NCI-H1048 (cell line): ENCODE measurements around the gene GRAMD1B.
A peak's percentile ranks its signal among the peaks of the same experiment; 100 is the strongest.
"Not testable (repeated sequence)": the region's sequence is repeated elsewhere in the genome, so short reads cannot be mapped to it uniquely, and the experiment has no call there.

Source experiments
- DNase-seq: peaks from one replicate; lab custom pipeline; 2025; lab: John Stamatoyannopoulos, UW

Gene GRAMD1B

DNA sequence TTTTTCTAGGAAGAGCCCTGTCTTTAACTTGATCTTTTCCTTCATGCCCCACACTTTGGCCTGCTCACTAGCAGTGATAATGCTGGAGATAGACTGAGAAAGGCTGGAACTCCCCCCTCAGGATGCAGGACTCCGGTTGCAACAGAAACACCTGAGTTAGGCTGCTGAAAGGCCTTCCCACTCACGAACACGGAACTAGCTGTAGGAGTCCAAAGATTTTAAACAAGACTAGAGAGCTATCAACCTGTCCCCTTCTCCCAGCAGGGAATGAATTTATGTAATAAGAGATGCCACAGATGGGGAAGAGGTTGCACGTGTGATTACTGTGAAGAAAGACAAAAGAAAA lies 211.4 kb downstream of the GRAMD1B start:
- no peak for DNase-seq

DNA sequence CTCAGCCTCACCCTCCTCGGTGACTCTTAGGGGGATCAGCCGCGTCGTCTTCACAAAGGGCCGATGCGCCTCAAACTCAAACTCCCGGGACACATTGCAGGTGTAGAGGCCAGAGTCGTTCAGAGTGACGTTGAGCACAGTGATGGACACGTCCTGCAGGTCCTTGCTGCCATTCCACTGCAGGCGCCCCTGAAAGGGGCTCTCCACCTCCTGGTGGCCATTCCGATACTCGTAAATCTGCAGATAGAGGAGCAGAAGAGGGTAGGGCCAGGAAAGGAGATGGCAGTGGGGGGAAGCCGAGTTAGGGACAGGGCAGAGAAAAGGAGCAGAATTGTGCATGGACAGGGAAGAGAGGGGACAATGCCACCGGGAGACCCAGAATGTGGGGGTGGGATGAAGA lies 212.4 kb downstream of the GRAMD1B start:
- no peak for DNase-seq

DNA sequence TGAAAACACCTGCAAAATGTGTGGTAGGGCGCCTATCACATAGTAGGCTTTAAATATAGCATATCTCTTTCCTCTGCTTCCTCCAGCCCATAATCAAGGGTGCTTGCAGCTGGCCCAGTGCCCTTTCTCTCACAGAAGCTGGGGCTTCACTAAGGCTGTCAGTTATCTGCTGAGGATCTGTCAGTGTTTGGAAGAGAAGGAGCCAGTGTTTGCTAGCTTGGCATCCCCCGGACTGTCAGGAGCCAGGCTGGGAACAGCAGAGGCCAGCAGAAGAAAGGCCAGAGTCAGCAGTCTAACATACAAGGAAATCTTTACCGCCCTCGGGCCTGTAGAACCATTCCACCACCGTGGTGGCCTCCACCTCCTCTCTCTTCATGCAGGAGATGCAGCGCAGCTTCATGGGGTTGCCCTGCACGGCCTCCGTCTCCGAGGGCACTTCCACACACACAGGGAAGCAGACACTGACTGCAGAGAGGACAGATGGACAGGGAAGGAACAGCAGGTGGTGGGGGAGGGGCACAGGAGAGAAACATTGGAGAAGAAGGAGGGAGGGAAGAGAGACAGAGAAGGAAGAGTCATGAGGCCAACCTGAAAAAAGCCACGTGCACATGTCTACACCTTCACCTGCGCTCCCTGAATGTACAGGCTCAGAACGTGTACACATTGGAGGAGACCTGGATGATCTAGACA lies 215.4 kb downstream of the GRAMD1B start:
- DNase-seq, result no peak

DNA sequence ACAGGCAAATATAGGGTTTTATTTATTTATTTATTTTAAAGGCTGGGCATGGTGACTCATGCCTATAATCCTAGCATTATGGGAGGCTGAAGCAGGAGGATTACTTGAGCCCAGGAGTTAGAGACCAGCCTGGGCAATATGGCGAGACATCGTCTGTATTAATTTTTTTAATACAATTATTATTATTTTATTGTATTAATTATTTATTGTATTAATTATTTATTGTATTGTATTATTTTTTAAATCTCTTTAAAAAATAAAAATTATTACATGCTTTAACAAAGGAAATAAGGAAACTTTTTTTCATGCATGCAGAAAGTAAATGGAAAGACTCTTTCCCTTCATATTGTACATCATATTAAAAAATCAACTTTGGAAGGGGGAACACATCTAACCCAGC lies 220.8 kb downstream of the GRAMD1B start:
- no peak for DNase-seq

DNA sequence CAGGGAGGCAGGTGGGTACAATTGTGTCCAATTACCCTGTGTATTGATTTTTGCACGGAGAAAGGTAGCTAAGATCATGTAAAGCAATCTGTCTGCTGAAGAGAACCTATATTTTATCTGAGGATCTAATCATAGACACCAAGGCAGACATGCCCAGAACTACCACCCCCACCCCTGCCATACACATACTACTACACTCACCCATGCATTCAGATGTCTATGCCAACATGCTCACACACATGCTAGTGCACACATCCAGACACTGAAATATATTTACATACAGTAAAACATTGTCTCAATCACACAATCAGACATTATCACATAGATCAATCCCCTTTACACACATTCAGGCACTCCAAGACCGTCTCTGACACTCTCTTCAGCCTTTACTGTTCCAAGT lies 222.5 kb downstream of the GRAMD1B start:
- DNase-seq, result no peak

DNA sequence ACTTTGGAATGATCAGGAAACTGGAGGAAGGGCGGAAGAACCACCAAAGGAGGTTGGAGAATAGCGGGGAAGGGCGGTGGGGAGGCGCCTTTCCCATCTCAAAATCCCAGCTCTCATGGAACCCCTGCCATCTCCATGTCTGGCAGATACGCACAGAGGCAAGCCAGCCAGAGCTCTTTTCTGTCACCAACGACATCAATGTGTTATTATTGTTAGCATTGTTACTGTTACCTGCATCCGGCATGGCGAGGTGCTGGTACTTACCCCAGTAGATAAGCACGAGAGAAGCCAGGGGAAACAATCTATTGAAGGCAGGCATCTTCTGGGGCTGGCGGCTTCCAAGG lies 223.4 kb downstream of the GRAMD1B start:
- DNase-seq, result no peak

DNA sequence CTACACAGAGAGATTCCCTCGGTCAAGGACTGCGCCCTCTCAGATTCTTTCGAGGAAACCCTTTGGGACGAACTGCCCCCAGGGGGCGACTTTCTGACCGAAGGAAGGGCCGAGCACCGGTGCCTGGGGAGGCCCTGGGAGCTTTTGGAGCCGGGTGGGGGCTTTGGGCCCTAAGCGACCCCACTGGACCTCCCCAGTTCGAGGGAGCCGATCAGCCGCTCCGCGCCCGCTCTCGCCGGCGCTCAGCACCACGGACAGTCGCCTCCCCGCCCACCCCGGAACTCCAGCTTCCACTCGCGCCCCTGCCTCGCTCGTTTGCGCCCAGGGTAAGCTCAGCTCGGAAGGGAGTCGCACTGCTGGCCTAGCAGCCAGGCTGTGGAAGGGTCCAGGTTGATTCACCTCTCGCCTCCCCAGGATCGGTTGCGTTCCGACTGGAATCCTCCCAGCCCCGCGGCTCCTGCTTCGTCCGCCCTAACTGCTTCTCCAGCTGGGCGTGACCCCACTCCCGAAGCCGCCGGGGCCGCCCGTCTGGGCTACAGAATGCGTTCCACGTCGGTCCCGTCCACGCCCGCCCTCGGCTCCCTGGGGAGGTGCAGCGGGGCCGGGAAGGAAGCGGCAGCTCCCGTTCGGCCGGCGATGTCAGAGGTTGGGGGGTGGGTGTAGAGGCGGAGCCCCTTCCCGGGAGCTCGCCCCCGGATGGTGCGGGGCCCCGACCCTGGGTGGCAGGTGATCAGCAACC lies 223.9 kb downstream of the GRAMD1B start:
- no peak for DNase-seq

DNA sequence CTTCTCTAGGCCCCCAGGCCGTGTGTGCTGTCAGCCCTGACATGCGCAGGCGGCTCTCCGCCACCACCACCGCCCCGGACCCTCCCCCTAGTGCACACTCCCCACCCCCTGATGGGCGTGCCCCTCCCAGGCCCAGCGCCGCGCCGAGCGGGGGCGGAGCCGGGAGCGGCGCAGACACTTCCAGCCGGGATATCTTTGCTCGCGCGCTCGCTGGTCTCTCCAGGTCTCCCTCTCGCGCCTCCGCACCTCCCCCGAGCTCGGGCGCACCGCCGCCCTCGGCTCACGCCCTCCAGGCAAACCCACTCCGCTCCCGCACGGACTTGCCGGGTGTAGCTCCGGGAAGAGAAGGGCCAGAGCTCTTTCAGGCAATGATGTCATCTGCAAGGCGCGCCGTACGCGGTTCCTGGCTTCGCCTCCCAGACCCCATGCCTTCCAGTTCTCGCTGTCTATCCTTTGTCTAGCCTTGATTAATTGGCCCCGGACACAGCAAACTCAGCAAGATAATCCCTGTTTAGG lies 224.6 kb downstream of the GRAMD1B start, which contains the start of gene SCN3B:
Gene SCN3B (minus strand): TSS at position 59 of the 516 bp plus-strand sequence. CDS start 823 bp downstream, outside the sequence.
- DNase-seq, result peak; percentile 32

DNA sequence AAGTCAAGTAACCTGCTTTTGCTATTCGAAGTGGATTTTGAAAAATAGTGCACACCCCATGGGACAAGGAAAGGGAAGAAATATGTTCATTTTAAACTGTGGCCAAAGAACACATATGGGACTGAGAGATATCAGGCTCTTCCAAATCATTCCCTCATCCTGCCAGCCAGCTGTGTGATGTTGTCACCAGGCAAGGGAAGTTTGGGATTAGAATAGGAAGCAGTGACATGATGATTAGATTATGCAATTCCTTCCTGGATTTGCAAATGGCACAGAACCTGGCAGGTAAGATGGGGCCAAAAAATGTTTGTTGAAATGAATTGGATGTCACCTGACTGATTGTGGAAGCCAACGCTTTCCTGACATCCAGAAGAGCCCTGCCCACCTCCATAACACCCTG lies 229.2 kb downstream of the GRAMD1B start:
- DNase-seq, result no peak

DNA sequence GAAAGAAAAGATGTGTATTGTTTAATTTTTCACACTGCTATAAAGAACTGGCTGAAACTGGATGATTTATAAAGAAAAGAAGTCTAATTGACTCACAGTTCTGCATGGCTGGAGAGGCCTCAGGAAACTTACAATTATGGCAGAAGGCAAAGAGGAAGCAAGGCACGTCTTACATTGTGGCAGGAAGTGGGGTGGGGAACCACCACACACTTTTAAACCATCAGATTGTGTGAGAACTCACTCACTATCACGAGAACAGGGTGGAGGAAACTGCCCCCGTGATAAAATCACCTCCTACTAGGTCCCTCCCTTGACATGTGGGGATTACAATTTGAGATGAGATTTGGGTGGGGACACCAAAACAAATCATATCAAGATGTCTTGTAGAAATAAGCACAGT lies 229.9 kb downstream of the GRAMD1B start:
- DNase-seq, result not testable (repeated sequence)

DNA sequence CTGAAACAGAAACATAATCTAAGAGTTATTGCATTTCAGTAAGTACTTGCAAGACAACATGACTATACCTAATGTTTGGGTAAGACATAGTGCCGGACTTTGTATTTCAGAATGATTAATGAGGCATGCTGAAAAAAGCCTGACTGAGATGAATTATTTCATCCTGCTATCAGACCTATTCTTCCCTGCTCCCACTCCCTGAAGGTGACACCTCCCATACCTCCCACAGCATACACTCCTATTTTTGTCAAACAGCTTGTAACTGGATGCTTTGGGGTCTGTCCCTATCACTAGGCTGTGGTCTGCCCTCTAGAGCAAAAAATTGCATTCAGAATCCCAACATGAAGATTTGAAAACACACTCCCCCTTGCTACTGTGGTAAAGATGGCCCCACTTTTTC lies 235.2 kb downstream of the GRAMD1B start:
- DNase-seq, result no peak

DNA sequence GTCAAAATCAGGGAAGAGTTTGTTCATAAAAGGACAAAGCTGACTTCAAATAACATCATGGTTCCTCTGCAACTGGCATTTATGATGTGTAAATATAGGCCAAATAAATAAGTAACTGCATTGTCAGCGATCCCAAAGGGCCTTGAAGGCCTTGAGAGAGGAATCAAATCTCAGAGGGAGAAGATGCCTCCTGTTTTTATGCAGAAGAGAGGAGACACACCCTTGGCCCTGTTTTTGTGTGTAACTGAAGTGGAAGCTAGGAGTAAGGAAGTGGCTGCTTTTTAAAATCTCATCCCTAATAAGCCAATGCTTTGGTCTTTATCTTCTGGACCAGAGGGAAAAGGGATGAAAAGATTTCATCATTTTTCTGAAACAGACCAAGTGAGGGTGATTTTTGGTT lies 240.0 kb downstream of the GRAMD1B start:
- DNase-seq, result no peak

DNA sequence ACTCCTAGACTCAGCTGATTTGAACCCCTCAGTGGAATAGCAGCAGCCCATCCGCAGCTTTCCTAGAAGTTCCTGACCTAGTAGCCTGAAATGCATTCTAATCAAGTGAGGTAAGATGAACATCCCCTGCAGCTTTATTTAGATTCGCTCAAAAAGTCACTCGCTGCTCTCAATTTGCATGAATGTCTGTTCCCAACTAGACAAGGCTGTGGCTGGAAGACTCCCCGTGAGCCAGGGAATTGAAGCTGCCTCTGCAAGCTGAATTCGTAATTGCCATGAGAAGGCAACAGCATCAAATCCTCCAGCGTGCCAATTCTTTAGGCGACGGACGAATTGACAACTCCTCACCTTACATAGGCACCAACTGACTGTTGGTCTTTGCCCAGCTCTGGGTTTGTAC lies 241.5 kb downstream of the GRAMD1B start:
- DNase-seq, result no peak

DNA sequence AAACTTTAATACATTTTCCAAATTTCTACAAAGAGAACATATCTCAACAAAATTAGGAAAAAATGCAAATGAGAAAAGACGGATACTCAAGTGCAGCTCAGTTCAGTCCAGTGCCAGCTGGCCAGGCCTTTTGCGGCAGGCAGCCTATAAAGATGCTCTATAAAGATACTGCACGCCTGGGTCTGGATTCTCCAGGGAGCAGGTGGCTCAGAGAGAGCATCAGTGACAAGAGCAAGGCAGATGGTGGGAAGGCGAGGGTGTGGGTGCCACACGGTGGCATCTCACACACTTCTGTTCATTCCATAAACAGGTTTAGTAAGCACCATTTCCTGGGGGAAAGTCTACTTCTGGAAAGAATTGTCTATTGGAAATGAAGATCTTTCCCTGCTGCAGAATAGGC lies 242.5 kb downstream of the GRAMD1B start:
- no peak for DNase-seq

DNA sequence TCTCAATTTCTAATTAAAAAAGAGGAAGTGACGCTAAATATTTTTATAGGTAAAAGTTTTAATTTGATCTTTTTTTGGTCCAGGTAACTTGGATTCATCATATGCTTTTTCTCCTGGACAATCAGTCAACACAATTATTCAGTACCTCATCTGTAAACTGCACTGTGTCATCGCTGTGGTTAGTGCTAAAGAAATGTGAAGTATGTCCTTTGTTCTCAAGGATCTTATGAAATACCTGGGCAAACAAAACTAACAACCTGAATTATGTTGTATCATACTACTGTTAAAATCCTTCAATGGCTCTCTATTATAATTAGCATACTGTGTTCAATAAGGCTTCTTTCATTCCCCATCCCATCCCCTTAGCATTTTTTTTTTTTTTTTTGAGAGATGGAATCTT lies 244.2 kb downstream of the GRAMD1B start:
- no peak for DNase-seq
